HEK293T (cell line): Measurements from ENCODE around the gene RNF224.
A peak's percentile ranks its signal among the peaks of the same experiment; 100 is the strongest.
"Not testable (repeated sequence)": the region's sequence is repeated elsewhere in the genome, so short reads cannot be mapped to it uniquely, and the experiment has no call there.

Experiments used
- CTCF ChIA-PET: fragments of 350-600 bp; formaldehyde crosslinking; extraction: SDS; loops from one replicate; lab custom pipeline; 2021; ENCODE audit warnings: antibody characterized with exemption, inconsistent platforms; lab: Yijun Ruan, JAX
- POLR2A ChIA-PET: fragments of 350-600 bp; formaldehyde crosslinking; extraction: SDS; loops from one replicate; lab custom pipeline; 2020; ENCODE audit warnings: antibody characterized with exemption, inconsistent platforms; lab: Yijun Ruan, JAX
- DNase-seq: peaks from one replicate; pipeline ENCODE4 v3.0.0; 2012; ENCODE audit warnings: mixed read lengths; ENCODE audit errors: extremely low spot score
- ARNT ChIP-seq: fragments of 450-650 bp; IDR thresholded peaks from 2 replicates; pipeline ENCODE4 v1.6.1; 2017; ENCODE audit warnings: mild to moderate bottlenecking
- BHLHE40 ChIP-seq: fragments of 450-650 bp; IDR thresholded peaks from 2 replicates; pipeline ENCODE4 v1.6.1; 2016; ENCODE audit warnings: mild to moderate bottlenecking, moderate library complexity, borderline replicate concordance
- CTBP1 ChIP-seq: fragments of 450-650 bp; IDR thresholded peaks from 2 replicates; pipeline ENCODE4 v1.6.1; 2016; ENCODE audit warnings: borderline replicate concordance
- ELF4 ChIP-seq: fragments of 450-650 bp; IDR thresholded peaks from 2 replicates; pipeline ENCODE4 v1.6.1; 2017; ENCODE audit warnings: antibody characterized with exemption
- FOXA1 ChIP-seq: fragments of 450-650 bp; IDR thresholded peaks from 2 replicates; pipeline ENCODE4 v1.6.1; 2016; ENCODE audit warnings: mild to moderate bottlenecking
- FOXK2 ChIP-seq: fragments of 450-650 bp; IDR thresholded peaks from 2 replicates; pipeline ENCODE4 v1.6.1; 2016; ENCODE audit warnings: mild to moderate bottlenecking
- FOXM1 ChIP-seq: fragments of 450-650 bp; IDR thresholded peaks from 2 replicates; pipeline ENCODE4 v1.6.1; 2017; ENCODE audit warnings: mild to moderate bottlenecking, borderline replicate concordance
- HDGF ChIP-seq: fragments of 450-650 bp; IDR thresholded peaks from 2 replicates; pipeline ENCODE4 v1.6.1; 2017; ENCODE audit warnings: antibody characterized with exemption, borderline replicate concordance
- L3MBTL2 ChIP-seq: fragments of 450-650 bp; conservative IDR thresholded peaks from 2 replicates; pipeline ENCODE4 v1.6.1; 2016; ENCODE audit warnings: mild to moderate bottlenecking
- LEF1 ChIP-seq: fragments of 450-650 bp; IDR thresholded peaks from 2 replicates; pipeline ENCODE4 v1.6.1; 2017; ENCODE audit warnings: mild to moderate bottlenecking, borderline replicate concordance
- NFRKB ChIP-seq: fragments of 450-650 bp; IDR thresholded peaks from 2 replicates; pipeline ENCODE4 v1.6.1; 2016; ENCODE audit warnings: mild to moderate bottlenecking, moderate library complexity
- PKNOX1 ChIP-seq: fragments of 450-650 bp; IDR thresholded peaks from 2 replicates; pipeline ENCODE4 v1.6.1; 2016
- SP1 ChIP-seq: fragments of 450-650 bp; IDR thresholded peaks from 2 replicates; pipeline ENCODE4 v1.6.1; 2017
- SUZ12 ChIP-seq: fragments of 450-650 bp; IDR thresholded peaks from 2 replicates; pipeline ENCODE4 v1.6.1; 2016; ENCODE audit warnings: mild to moderate bottlenecking
- TARDBP ChIP-seq: fragments of 450-650 bp; IDR thresholded peaks from 2 replicates; pipeline ENCODE4 v1.6.1; 2016
- ZNF384 ChIP-seq: fragments of 450-650 bp; IDR thresholded peaks from 2 replicates; pipeline ENCODE4 v1.6.1; 2016

The RNF224 gene

GRCh38 chr9:137237759-137238726 is 10.7 kb downstream of the RNF224 start:
- DNase-seq: no peak
- CTCF ChIA-PET: interaction anchor here (1.3 to 1.5 kb wide), 2 partner anchors 15 to 25 kb away, joined by 3 to 9 read pairs; no protein-coding TSS in a partner anchor
- POLR2A ChIA-PET: interaction anchor here (1.0 to 2.3 kb wide), 6 partner anchors 12 to 108 kb away, joined by 3 to 10 read pairs (median 4); partner anchors contain the start of gene SSNA1
- TF ChIP-seq LEF1 (no peak), ELF4 (no peak), CTBP1 (no peak), SP1 (no peak), HDGF (no peak), SUZ12 (no peak), FOXK2 (no peak), FOXM1 (no peak), BHLHE40 (no peak), PKNOX1 (no peak), ARNT (no peak), ZNF384 (no peak), NFRKB (no peak)

DNA sequence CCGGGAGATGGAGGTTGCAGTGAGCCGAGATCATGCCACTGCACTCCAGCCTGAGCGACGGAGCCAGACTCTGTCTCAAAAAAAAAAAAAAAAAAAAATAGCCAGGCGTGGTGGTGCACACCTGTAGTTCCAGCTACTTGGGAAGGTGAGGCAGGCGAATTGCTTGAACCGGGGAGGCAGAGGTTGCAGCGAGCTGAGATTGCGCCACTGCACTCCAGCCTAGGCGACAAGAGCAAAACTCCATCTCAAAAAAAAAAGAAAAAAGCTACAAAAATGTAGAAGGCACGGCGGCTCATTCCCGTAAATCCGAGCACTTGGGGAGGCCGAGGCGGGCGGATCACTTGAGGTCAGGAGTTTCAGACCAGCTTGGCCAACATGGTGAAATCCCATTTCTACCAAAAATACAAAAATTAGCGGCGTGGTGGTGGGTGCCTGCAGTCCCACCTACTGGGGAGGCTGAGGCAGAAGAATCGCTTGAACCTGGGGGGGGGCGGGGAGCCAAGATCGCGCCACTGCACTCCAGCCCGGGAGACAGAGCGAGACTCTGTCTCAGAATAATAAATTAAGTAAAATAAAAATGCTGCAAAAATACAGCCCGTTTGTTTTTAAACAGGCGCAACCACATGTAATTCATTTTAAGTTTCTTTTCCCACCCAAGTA is 12.4 kb downstream of the RNF224 start:
- POLR2A ChIA-PET: interaction anchor here (0.7 to 2.2 kb wide), 15 partner anchors 14 to 220 kb away, joined by 3 to 90 read pairs (median 8); partner anchors contain the start of genes MAN1B1, NELFB, NSMF and RNF208
- CTCF ChIA-PET: interaction anchor here (0.7 to 1.5 kb wide), 4 partner anchors 12 to 169 kb away, joined by 3 to 9 read pairs (median 3); partner anchors contain the start of gene RNF224
- DNase-seq: not testable (repeated sequence)

DNA sequence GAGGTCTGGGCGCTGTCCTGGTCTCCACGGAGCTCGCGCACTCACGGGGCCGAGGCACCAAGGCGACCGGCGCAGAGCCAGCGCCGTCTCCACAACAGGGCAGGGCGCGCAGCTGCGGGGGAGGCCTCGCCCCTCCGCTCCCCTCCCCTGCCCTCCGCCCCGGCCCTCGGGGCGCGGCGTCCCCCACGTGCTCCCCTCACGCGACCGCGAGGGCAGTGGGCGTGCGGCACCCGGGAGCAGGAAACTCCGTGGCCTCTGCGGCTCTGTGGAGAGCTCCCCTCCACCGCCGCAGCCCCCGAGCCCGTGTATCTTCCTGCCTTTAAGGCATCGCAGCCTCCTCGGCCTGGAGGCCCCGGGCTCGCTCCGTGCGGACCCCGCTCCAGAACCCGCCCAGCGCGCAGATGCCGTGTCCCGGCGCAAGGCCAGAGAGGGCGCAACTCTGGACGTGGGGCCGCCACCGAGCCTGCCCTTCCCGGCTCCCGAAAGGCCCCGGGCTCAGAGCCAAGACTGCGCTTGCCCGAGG is 13.1 kb downstream of the RNF224 start:
- ChIA-PET CTCF (interaction anchor here (0.7 to 1.2 kb wide), 3 partner anchors 13 to 169 kb away, joined by 3 to 9 read pairs (median 3); partner anchors contain the start of gene RNF224), POLR2A (interaction anchor here (0.6 to 2.2 kb wide), 30 partner anchors 13 to 219 kb away, joined by 3 to 90 read pairs (median 5); partner anchors contain the start of genes CYSRT1, LRRC26, MAN1B1 and NELFB)
- TF ChIP-seq FOXM1 (no peak), LEF1 (no peak), L3MBTL2 (peak; percentile 82)
- DNase-seq: peak; percentile 45

GRCh38 chr9:137240841-137241489 is 13.7 kb downstream of the RNF224 start, which contains the start of gene TUBB4B:
TSS of gene TUBB4B (plus strand) at chr9:137241287. CDS start at chr9:137241361, 74 bp downstream.
- DNase-seq: peak; percentile 98
- POLR2A ChIA-PET: interaction anchor here (0.6 to 2.2 kb wide), 30 partner anchors 12 to 218 kb away, joined by 3 to 90 read pairs (median 5); partner anchors contain the start of genes CYSRT1, LRRC26, MAN1B1 and NELFB
- CTCF ChIA-PET: interaction anchor here (0.6 to 1.2 kb wide), 2 partner anchors 15 to 20 kb away, joined by 3 read pairs; no protein-coding TSS in a partner anchor
- TF ChIP-seq LEF1 (peak; percentile 70; the same call in 1 of the 2 replicates), FOXM1 (peak; percentile 100), FOXA1 (no peak), BHLHE40 (no peak), ELF4 (peak; percentile 96), ARNT (peak; percentile 68), HDGF (no peak), CTBP1 (peak; percentile 31; the same call in 1 of the 2 replicates), PKNOX1 (peak; percentile 100)

DNA sequence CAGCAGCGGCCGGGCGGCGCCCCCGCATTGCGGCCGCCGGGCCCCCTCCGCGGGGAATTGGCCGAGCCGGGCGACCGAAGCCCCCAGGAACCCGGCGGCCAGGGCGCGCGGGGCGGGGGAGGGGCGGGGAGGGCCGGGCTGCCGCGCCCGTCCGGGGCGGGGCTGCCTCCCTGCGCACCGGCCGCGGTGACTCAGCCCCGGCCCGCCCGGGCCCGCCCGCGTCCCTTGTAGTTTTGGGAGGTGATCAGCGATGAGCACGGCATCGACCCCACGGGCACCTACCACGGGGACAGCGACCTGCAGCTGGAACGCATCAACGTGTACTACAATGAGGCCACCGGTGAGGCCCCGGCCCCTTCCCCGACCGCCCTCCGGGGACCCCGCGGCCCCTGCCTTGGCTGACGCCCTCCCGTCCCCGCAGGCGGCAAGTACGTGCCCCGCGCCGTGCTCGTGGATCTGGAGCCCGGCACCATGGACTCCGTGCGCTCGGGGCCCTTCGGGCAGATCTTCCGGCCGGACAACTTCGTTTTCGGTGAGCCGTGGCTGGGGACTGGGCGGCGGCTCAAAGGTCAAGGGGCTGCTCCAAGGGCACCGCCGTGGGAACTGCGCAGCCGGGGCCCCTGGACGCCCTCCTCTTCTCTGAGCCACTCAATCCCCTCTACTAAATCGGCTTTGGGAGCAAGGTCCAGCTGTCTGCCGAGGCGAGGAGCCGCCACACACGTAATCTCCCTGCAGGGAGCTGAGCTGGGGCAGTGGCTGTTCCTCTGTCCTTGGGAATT is 14.4 kb downstream of the RNF224 start:
- CTCF ChIA-PET: interaction anchor here (0.6 kb wide), 1 partner anchor 19 kb away, joined by 3 read pairs; no protein-coding TSS in a partner anchor
- peak; percentile 35 for DNase-seq
- TF ChIP-seq PKNOX1 (no peak), FOXK2 (no peak), ARNT (no peak), SUZ12 (no peak), TARDBP (no peak), ZNF384 (no peak), LEF1 (no peak), FOXM1 (no peak), NFRKB (no peak), CTBP1 (no peak), L3MBTL2 (no peak), BHLHE40 (no peak)
- POLR2A ChIA-PET: interaction anchor here (0.7 to 4.4 kb wide), 16 partner anchors 12 to 195 kb away, joined by 3 to 90 read pairs (median 4); partner anchors contain the start of genes ANAPC2, MAN1B1, NELFB and RNF208
